ENCODE measurements around the gene FTO. TPM values are rescaled to one million over a fixed set of nuclear protein-coding genes. Genes with fewer than 3 reads are reported as not detected.

FTO gene
- total RNA-seq, 1 experiment from 2014 or later: 125 TPM

DNA sequence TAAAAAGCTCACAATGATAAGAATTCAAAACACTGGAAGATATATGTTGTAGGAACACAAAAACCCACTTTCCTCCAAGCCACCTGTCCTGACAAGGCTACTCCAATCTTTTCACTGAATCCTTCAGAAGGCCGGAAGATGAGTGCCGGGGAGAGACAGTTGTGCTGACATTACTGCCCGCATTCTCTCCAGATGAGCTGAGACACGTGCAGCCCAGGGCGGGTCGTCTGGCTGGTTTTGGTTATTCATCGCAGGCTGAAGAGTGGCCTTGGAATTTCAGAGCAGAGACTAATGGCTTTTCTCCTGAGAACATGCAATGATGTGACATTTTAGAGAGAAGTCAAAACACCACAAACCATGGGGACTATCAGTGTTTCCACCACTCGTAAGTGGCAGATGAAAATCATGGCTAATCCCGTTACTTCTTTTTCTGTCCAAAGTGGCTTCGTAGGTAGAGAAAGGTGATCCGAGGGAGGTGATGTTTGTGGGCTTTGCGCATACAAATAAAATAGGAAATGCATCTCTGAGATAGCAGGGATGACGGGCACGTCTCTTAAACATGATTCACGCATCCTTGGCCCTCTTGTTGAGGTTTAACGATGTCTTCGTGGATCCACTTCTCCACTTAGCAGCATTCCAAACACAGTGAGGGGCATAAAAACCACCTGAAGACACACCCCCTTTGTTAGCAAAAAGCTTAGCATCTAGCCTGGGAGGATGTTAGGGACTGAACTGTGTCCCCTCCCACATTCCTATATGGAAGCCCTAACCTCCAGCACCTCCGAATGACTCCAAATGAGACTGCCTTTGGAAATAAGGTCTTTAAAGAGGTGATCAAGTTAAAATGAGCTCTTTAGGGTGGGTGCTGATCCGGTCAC lies 448.6 kb downstream of the FTO start:
- H2AFZ ChIP-seq (ENCODE audit: low read length): no peak overlapping the region
- no peaks in the 10 kb centered on the region for H4K20me1 ChIP-seq (ENCODE audit: insufficient read depth, low read depth, low read length)
- H3K79me2 ChIP-seq (ENCODE audit: low read length): no peaks in the 10 kb centered on the region
- H3K27ac ChIP-seq (ENCODE audit: low read length): no peak overlapping the region
- no peaks in the 10 kb centered on the region for H3K36me3 ChIP-seq (ENCODE audit: insufficient read depth, low read length)
- H3K4me2 ChIP-seq (ENCODE audit: low read depth, low read length, poor library complexity, severe bottlenecking): no peak overlapping the region
- DNase-seq: no peak
- no peak overlapping the region for H3K9ac ChIP-seq (ENCODE audit: low read length)
- H3K4me1 ChIP-seq (ENCODE audit: low read length): peaks cover 5% of the 10 kb centered on the region
- no peak overlapping the region for H3K4me3 ChIP-seq (ENCODE audit: low read length)
- H3K9me2 ChIP-seq (replicated peaks; ENCODE audit: insufficient read depth, low read length): no peaks in the 10 kb centered on the region
- H3K27me3 ChIP-seq (ENCODE audit: low read length): no peaks in the 10 kb centered on the region
- H3K9me3 ChIP-seq (ENCODE audit: low read length): no peaks in the 10 kb centered on the region

DNA sequence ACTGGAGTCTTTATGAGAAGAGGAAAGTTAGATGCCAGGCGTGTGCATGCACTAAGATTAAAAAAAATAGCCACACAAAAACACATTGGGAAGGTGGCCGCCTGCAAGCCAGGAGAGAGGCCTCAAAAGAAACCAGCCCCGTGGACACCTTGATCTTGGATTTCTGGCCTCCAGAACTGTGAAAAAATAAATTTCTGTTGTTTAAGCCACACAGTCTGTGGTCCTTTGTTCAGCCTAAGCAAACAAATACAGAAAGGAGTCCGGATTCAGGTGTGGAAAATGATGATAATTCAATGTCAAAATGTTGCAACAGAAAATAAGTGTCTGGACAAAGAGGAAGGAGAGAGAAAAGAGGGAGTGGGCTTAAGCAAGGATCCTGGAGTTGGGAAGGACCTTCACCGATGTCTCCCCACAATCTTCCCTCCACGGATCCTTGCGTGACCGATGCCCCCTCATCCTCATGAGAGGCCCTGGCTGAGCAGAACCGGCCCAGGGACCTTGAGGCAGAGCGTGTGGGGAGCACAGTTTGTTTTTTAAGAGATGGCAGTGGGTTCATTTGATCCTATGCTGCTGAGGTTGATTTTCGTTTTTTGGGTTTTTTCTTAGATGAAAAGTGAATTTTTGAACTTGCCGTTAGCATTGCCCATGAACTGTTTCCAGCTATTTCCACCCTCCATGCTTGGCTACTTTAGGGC lies 449.4 kb downstream of the FTO start:
- Histone ChIP-seq H3K27ac (ENCODE audit: low read length) (no peak overlapping the region), H3K9me3 (ENCODE audit: low read length) (no peaks in the 10 kb centered on the region), H3K79me2 (ENCODE audit: low read length) (no peaks in the 10 kb centered on the region), H3K4me1 (ENCODE audit: low read length) (peaks cover 5% of the 10 kb centered on the region), H2AFZ (ENCODE audit: low read length) (no peak overlapping the region), H4K20me1 (ENCODE audit: insufficient read depth, low read depth, low read length) (no peaks in the 10 kb centered on the region), H3K36me3 (ENCODE audit: insufficient read depth, low read length) (no peaks in the 10 kb centered on the region), H3K4me2 (ENCODE audit: low read depth, low read length, poor library complexity, severe bottlenecking) (no peak overlapping the region), H3K9me2 (replicated peaks; ENCODE audit: insufficient read depth, low read length) (no peaks in the 10 kb centered on the region), H3K4me3 (ENCODE audit: low read length) (no peak overlapping the region), H3K27me3 (ENCODE audit: low read length) (no peaks in the 10 kb centered on the region), H3K9ac (ENCODE audit: low read length) (no peak overlapping the region)
- no peak for DNase-seq

DNA sequence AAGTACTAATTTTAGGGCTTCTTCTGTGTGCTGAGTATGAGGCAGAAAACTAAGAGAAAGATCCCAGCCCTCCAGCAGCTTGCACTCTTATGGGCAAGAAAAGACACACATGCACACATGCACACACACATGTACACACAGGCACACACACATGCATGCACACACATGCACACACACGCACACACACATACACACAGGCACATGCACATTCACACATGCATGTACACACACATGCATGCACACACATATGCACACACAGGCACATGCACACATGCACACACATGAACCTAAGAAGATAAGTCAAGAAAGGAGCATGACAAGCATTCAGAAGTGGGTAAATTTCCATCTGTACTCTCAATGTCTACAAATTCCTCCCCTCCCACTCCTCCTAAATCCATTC lies 452.4 kb downstream of the FTO start:
- DNase-seq: no peak
- H3K79me2 ChIP-seq (ENCODE audit: low read length): no peaks in the 10 kb centered on the region
- H4K20me1 ChIP-seq (ENCODE audit: insufficient read depth, low read depth, low read length): no peaks in the 10 kb centered on the region
- no peaks in the 10 kb centered on the region for H3K9me2 ChIP-seq (replicated peaks; ENCODE audit: insufficient read depth, low read length)
- H3K36me3 ChIP-seq (ENCODE audit: insufficient read depth, low read length): no peaks in the 10 kb centered on the region
- no peak overlapping the region for H3K4me2 ChIP-seq (ENCODE audit: low read depth, low read length, poor library complexity, severe bottlenecking)
- H3K9ac ChIP-seq (ENCODE audit: low read length): no peak overlapping the region
- H3K27ac ChIP-seq (ENCODE audit: low read length): no peak overlapping the region
- no peaks in the 10 kb centered on the region for H3K9me3 ChIP-seq (ENCODE audit: low read length)
- no peak overlapping the region for H3K4me3 ChIP-seq (ENCODE audit: low read length)
- H3K27me3 ChIP-seq (ENCODE audit: low read length): no peaks in the 10 kb centered on the region
- H3K4me1 ChIP-seq (ENCODE audit: low read length): peaks cover 5% of the 10 kb centered on the region
- H2AFZ ChIP-seq (ENCODE audit: low read length): no peak overlapping the region

GRCh38 chr16:54158986-54159385 lies 455.0 kb downstream of the FTO start:
- no peak overlapping the region for H3K4me2 ChIP-seq (ENCODE audit: low read depth, low read length, poor library complexity, severe bottlenecking)
- no peaks in the 10 kb centered on the region for H3K27me3 ChIP-seq (ENCODE audit: low read length)
- DNase-seq: no peak
- H3K9me2 ChIP-seq (replicated peaks; ENCODE audit: insufficient read depth, low read length): no peaks in the 10 kb centered on the region
- H3K79me2 ChIP-seq (ENCODE audit: low read length): no peaks in the 10 kb centered on the region
- H3K27ac ChIP-seq (ENCODE audit: low read length): no peak overlapping the region
- no peak overlapping the region for H3K9ac ChIP-seq (ENCODE audit: low read length)
- no peak overlapping the region for H3K4me3 ChIP-seq (ENCODE audit: low read length)
- H3K9me3 ChIP-seq (ENCODE audit: low read length): no peaks in the 10 kb centered on the region
- no peak overlapping the region for H2AFZ ChIP-seq (ENCODE audit: low read length)
- peaks cover 5% of the 10 kb centered on the region for H3K4me1 ChIP-seq (ENCODE audit: low read length)
- no peaks in the 10 kb centered on the region for H4K20me1 ChIP-seq (ENCODE audit: insufficient read depth, low read depth, low read length)
- no peaks in the 10 kb centered on the region for H3K36me3 ChIP-seq (ENCODE audit: insufficient read depth, low read length)

DNA sequence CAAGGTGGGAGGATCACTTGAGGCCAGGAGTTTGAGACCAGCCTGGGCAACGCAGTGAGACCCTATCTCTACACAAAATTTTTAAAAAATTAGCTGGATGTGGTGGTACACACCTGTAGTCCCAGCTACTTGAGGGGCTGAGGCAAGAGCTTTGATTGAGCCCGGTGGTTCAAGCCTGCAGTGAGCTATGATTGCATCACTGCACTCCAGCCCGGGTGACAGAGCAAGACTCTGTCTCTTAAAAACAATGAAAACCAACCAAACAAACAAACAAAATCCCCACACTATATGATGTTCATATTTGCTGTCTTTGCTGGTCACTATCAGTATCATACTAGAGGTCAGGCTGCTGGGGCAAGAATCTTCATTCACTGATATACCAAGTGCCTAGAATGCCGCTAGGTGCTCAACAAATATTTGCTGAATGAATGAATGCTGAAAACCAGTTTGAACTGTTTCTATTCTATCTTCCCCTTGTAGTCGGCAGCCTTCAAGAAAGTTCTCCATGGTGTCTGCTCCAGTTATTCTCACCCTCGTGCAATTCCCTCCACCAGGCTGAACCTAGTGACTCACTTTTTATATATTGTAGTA lies 455.6 kb downstream of the FTO start:
- Histone ChIP-seq H3K79me2 (ENCODE audit: low read length) (no peaks in the 10 kb centered on the region), H2AFZ (ENCODE audit: low read length) (no peak overlapping the region), H3K27ac (ENCODE audit: low read length) (no peak overlapping the region), H3K27me3 (ENCODE audit: low read length) (no peaks in the 10 kb centered on the region), H3K4me3 (ENCODE audit: low read length) (no peak overlapping the region), H3K4me2 (ENCODE audit: low read depth, low read length, poor library complexity, severe bottlenecking) (no peak overlapping the region), H4K20me1 (ENCODE audit: insufficient read depth, low read depth, low read length) (no peaks in the 10 kb centered on the region), H3K9me3 (ENCODE audit: low read length) (no peaks in the 10 kb centered on the region), H3K9ac (ENCODE audit: low read length) (no peak overlapping the region), H3K4me1 (ENCODE audit: low read length) (peaks cover 5% of the 10 kb centered on the region), H3K36me3 (ENCODE audit: insufficient read depth, low read length) (no peaks in the 10 kb centered on the region), H3K9me2 (replicated peaks; ENCODE audit: insufficient read depth, low read length) (no peaks in the 10 kb centered on the region)
- DNase-seq: no peak

GRCh38 chr16:54160252-54160860 lies 456.4 kb downstream of the FTO start:
- H3K9me2 ChIP-seq (replicated peaks; ENCODE audit: insufficient read depth, low read length): no peaks in the 10 kb centered on the region
- H3K27me3 ChIP-seq (ENCODE audit: low read length): no peaks in the 10 kb centered on the region
- H4K20me1 ChIP-seq (ENCODE audit: insufficient read depth, low read depth, low read length): no peaks in the 10 kb centered on the region
- no peaks in the 10 kb centered on the region for H3K9me3 ChIP-seq (ENCODE audit: low read length)
- no peak overlapping the region for H3K4me3 ChIP-seq (ENCODE audit: low read length)
- H3K9ac ChIP-seq (ENCODE audit: low read length): no peak overlapping the region
- peaks cover 5% of the 10 kb centered on the region for H3K4me1 ChIP-seq (ENCODE audit: low read length)
- no peak overlapping the region for H3K4me2 ChIP-seq (ENCODE audit: low read depth, low read length, poor library complexity, severe bottlenecking)
- no peak overlapping the region for H2AFZ ChIP-seq (ENCODE audit: low read length)
- H3K36me3 ChIP-seq (ENCODE audit: insufficient read depth, low read length): no peaks in the 10 kb centered on the region
- H3K27ac ChIP-seq (ENCODE audit: low read length): no peak overlapping the region
- no peaks in the 10 kb centered on the region for H3K79me2 ChIP-seq (ENCODE audit: low read length)
- DNase-seq: no peak

DNA sequence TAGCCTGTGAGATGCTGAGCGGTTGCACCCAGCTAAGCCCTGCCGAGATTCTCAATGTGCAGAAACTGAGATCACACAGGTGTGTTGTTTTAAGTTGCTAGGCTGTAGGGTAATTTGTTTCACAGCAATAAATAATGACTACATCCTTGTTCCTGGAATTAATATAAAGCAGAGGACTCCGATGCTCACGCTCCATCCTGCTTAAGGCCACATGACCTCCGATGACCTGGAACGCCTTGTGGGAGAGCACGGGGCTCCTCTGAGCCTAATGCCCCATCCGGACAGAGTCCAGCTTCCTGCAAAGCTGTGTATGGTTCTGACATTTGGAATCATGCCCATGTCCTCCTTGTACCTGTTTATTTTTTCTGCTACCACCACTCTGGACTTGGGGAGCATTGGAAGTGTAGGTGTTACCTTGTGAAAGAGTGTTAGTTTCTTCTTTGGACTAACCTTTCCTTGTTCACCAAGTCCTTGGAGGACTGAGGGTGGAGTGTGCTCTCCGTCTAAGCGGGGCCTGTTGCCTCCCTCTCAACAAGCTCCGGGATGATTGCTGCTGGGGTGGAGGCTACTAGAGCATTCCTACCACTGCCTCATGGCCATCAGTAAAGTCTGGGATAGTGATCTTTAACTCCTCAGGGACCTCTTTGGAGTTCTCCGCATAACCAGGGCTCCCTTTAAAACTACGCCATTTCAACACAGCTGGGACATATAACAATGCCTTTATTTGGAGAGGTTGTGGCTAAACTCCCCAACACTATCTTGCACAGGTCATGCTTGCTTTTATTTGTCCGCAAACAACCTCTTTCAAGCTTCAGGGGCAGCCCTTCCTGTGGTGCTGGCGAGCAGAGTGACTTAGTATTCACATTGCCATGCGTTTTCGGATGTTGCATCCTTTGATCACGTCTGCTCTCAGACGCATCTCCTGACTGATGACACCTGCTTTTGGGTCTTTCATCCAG lies 457.3 kb downstream of the FTO start:
- Histone ChIP-seq H3K4me3 (ENCODE audit: low read length) (no peak overlapping the region), H3K9ac (ENCODE audit: low read length) (no peak overlapping the region), H3K79me2 (ENCODE audit: low read length) (no peaks in the 10 kb centered on the region), H3K36me3 (ENCODE audit: insufficient read depth, low read length) (no peaks in the 10 kb centered on the region), H3K4me2 (ENCODE audit: low read depth, low read length, poor library complexity, severe bottlenecking) (no peak overlapping the region), H3K27me3 (ENCODE audit: low read length) (no peaks in the 10 kb centered on the region), H3K4me1 (ENCODE audit: low read length) (peaks cover 2% of the 10 kb centered on the region), H4K20me1 (ENCODE audit: insufficient read depth, low read depth, low read length) (no peaks in the 10 kb centered on the region), H3K9me3 (ENCODE audit: low read length) (no peaks in the 10 kb centered on the region), H3K27ac (ENCODE audit: low read length) (no peak overlapping the region), H2AFZ (ENCODE audit: low read length) (no peak overlapping the region), H3K9me2 (replicated peaks; ENCODE audit: insufficient read depth, low read length) (no peaks in the 10 kb centered on the region)
- DNase-seq: no peak

Data from Karpas-422 (cell line).